IPS-11a (cell line): Measurements from ENCODE around the gene STX1A.
A peak's percentile ranks its signal among the peaks of the same experiment; 100 is the strongest.
"Not testable (repeated sequence)": the region's sequence is repeated elsewhere in the genome, so short reads cannot be mapped to it uniquely, and the experiment has no call there.

ENCODE experiments used
- H3K4me3 ChIP-seq: one replicate; pipeline ENCODE4 v1.5.1; 2013; ENCODE audit warnings: low read depth, low read length, control low read depth

STX1A gene

GRCh38 chr7:73683788-73684693 lies 35.4 kb downstream of the STX1A start:
- H3K4me3 ChIP-seq = peak overlapping the region; percentile 99

- H3K4me3 ChIP-seq = peak within 1 kb of the TSS; percentile 99
Measured at GRCh38 chr7:73683056-73683787, 36.2 kb downstream of the STX1A start, which contains the start of the genes BUD23 and DNAJC30. TSS of gene BUD23 (plus strand) at chr7:73683597. CDS start at chr7:73683626, 29 bp downstream. TSS of gene DNAJC30 (minus strand) at chr7:73683453. CDS start at chr7:73683423, 30 bp downstream.

GRCh38 chr7:73682745-73683055 lies 36.8 kb downstream of the STX1A start:
- H3K4me3 ChIP-seq = peak overlapping the region; percentile 99

GRCh38 chr7:73681031-73681430 lies 38.4 kb downstream of the STX1A start:
- no peak overlapping the region for H3K4me3 ChIP-seq

- H3K4me3 ChIP-seq = no peak overlapping the region
Measured at GRCh38 chr7:73680501-73680900, 39.0 kb downstream of the STX1A start.

GRCh38 chr7:73679709-73680108 lies 39.8 kb downstream of the STX1A start:
- no peak overlapping the region for H3K4me3 ChIP-seq

GRCh38 chr7:73678862-73679261 lies 40.6 kb downstream of the STX1A start:
- no peak overlapping the region for H3K4me3 ChIP-seq

- H3K4me3 ChIP-seq = not testable (repeated sequence)
Measured at GRCh38 chr7:73676062-73676461, 43.4 kb downstream of the STX1A start.

GRCh38 chr7:73674468-73675124 lies 44.9 kb downstream of the STX1A start:
- no peak overlapping the region for H3K4me3 ChIP-seq

- H3K4me3 ChIP-seq = no peak overlapping the region
Measured at GRCh38 chr7:73671857-73672445, 47.5 kb downstream of the STX1A start.

GRCh38 chr7:73671322-73671661 lies 48.2 kb downstream of the STX1A start:
- H3K4me3 ChIP-seq = no peak overlapping the region

GRCh38 chr7:73669858-73670385 lies 49.5 kb downstream of the STX1A start:
- H3K4me3 ChIP-seq = no peak overlapping the region

GRCh38 chr7:73669288-73669701 lies 50.2 kb downstream of the STX1A start:
- no peak overlapping the region for H3K4me3 ChIP-seq

- no peak overlapping the region for H3K4me3 ChIP-seq
Measured at GRCh38 chr7:73668886-73669230, 50.6 kb downstream of the STX1A start.

GRCh38 chr7:73668103-73668885 lies 51.2 kb downstream of the STX1A start:
- H3K4me3 ChIP-seq = peak overlapping the region; percentile 30

- H3K4me3 ChIP-seq = peak within 1 kb of the TSS; percentile 30
Measured at GRCh38 chr7:73667344-73668102, 51.9 kb downstream of the STX1A start, which contains the start of gene VPS37D. TSS of gene VPS37D (plus strand) at chr7:73667831. CDS start at chr7:73667959, 128 bp downstream.

- no peak overlapping the region for H3K4me3 ChIP-seq
Measured at GRCh38 chr7:73663033-73663432, 56.4 kb downstream of the STX1A start.

GRCh38 chr7:73660594-73660993 lies 58.9 kb downstream of the STX1A start:
- not testable (repeated sequence) for H3K4me3 ChIP-seq

- H3K4me3 ChIP-seq = no peak overlapping the region
Measured at GRCh38 chr7:73659983-73660382, 59.5 kb downstream of the STX1A start.
